NCI-H1092 (cell line): ENCODE data around the gene EHD4.

ENCODE experiments used
- DNase-seq: peaks from one replicate; lab custom pipeline; 2025; lab: John Stamatoyannopoulos, UW

The EHD4 gene

DNA sequence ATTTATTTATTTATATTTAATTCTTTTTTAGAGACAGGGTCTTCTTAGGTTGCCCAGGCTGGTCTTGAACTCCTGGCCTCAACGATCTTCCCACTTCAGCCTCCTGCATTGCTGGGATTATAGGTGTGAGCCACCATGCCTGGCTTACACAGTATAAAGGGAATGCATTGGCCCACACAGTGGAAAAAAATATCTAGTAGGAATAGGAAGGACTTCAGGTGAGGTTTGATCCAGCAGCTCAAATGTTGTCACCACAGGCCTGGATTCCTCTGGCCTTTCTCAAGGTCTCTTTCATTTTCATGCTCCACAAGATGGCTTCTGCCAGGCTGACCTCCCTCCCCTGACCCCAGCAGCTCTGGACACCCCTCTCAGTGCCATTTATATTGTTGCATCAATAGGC lies 76.4 kb downstream of the EHD4 start:
- DNase-seq, result no peak

DNA sequence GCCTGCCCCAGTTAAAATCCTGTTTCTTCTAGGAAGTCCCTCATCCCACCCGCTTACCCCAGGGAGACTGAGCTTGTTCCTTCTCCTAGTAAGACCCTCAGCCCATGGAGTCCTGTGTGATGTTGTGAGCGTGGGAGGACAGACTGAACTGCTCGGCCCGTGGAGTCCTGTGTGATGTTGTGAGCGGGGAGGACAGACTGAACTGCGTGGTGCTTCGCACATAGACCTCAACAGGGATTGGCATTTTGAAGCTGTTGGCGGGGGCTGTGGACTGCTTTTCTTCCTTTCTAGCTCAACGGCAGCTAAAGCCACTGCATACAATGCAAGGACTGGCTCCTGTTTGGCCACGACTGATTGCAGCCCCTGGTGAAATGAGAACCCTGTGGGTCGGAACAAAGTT lies 76.9 kb downstream of the EHD4 start:
- DNase-seq, result no peak

DNA sequence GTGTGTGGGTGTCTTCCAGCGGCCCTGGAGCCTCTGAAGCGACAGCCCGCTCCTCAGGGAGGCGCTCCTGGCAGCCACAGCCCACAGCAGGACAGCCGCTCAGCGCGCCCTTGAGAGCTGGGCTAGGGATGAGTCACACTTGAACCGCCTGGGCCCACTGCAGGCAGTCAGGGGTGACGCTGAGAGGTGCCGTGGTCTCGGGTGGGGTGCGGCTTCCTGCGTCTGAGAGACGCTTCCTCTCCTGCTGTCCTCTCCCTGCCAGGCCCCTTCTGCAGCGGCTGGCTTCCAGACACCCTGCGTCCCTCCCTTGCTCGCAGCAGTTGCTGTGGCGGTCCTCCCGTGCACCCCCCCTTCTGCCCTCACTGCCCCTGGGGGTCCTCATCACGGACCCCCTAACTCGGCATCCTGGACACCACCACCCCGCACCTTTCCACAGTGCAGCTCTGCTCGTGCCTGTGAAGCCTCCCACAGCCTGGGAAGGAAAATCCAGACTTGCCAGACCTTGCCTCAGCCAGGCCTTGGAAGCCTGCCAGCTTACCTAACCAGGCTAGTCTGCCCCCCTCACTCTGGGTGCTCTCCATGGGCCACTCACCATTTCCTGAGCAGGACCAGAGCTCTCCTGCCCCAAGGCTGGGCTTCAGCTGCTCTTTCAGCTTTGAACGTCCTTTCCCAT lies 77.4 kb downstream of the EHD4 start:
- DNase-seq, result peak; percentile 27

DNA sequence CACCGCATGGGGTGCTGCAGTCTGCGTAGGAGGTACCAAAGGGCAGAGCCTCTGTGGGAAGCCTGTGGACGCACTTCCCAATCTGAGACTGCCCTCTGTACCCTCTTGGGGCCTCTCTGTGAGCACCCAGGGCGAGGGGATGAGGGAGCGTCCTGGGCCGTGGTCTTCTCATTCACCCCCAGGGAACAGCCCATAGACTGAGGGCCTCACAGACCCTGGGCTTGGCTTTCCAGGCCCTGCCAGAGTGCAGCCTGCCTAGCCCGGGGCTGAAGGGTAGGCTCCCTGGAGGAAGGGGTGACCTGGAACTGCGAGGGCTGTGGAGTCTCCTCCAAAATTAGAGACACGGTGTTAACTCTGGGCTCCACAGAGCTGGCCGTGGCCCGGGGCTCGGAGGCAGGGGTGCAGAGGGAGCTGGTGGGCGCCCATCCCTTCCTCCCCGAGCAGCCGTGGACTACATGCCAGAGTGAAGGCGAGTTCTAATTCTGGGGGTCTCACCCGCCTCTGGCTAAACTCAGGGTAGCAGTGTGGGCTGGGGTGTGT lies 78.0 kb downstream of the EHD4 start:
- DNase-seq, result no peak

DNA sequence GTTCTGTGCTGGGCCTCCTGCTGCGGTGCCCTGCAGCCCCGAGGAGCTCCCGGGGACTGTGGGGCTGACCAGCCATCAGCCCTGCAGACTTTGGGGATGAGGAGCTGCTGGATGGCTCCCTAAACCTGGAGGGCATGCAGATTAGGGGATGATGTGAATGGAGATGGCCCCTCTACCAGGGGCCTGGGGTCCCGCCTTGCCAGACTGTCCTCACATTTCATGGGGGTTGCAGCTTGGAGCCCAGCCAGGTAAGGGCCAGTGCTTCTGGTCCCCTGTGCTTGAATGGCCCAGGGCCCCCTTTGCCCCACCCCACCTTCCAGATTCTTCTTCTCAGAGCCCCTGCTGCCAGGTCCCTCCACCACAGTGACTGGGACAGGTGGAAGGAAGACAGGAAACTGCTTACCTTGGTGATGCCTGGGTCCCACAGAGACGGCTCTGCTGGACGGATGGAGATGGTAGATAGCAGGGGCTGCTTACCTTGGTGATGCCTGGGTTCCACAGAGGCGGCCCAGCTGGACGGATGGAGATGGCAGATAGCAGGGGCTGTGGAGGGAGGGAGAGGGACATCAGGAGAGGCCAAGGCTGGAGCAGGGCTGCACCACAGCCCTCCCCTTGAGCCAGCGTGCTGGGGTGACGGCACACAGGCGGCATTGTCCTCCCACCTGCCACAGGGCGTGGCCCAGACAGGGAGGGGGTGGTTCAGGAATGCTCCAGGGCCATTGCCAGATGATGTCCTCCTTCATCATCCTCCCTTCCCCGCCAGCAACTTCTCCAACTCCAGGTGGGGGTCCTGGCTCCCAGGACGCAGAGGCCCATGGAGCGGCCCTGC lies 78.7 kb downstream of the EHD4 start, which contains the start of gene SPTBN5:
SPTBN5 (minus strand) TSS at position 632 of the 829 bp plus-strand sequence; CDS start at position 76, 556 bp downstream.
- no peak for DNase-seq

DNA sequence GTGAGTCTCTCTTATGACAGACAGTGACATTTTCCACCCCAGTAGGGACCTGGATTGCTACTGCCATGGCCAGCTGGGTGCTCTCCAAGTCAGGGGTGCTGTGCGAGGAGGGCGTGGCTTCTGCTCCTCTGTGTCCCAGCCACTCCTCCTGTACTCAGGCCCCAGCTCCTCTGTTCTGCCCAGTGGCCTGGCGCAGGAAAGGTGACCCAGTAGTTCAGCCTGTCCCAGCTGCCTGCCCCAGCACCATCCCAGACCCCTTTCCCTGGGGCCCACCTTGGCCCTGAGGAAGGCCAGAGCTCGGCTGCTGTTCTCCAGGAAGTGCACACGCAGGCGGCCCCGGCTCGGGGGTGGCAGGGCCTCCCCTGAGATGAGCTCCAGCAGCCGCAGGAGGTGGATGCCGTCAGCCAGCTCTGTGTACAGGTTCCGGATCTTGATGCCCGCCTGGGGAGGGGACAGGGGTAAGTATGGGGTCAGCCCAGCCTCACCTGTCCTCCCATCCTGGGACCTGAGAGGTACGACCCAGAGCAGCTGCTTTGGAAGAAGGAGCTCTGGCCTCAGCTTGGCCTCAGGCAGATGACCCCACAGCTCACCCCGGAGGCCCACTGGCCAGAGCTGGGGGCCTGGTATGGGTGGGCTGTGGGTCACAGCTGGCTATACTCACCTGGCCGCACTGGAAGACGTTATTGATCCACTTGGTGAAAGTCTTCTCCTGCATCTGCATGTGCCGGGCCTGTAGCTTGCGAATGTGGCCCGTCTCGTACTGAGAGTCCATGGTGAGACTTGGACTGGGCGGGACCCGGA lies 79.5 kb downstream of the EHD4 start:
- DNase-seq, result peak; percentile 67

DNA sequence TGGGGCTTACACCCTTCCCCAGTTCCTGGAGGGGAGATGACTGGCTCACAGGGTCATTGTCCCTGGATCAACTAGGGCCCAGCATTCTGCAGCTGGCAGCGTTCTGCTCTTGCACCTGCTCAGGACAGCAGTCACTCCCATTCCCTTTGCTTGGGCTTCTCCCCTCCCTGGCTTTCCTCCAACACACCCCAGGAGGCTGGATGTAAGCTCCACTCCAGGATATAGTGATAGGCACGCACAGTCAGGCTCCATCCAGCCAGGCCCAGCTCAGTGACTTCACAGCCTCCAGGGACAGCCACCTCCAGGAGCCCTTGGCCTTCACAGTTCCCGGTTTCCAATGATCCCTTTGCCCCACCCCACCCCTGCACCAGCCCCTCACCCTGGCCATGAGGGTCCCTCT lies 80.4 kb downstream of the EHD4 start:
- DNase-seq, result peak; percentile 89

DNA sequence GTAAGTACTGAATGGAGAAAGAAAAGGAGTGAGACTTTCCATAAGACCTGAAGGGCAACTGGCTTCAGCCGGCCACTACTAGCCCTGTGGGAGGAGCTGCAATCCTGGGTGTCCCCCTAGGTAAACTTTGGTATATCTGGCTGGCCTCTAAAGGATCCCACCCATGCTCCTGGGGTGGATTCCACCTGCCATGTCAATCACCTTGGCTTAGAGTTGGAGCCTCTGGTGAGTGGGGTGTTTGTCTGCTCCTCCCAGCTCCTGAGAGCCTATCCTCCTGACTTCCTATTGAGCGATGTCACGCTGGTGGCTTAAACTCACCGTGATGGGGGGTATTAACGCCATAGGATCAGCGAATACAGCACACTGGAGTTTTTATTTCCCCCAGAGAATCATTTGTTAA lies 81.1 kb downstream of the EHD4 start:
- DNase-seq, result no peak

DNA sequence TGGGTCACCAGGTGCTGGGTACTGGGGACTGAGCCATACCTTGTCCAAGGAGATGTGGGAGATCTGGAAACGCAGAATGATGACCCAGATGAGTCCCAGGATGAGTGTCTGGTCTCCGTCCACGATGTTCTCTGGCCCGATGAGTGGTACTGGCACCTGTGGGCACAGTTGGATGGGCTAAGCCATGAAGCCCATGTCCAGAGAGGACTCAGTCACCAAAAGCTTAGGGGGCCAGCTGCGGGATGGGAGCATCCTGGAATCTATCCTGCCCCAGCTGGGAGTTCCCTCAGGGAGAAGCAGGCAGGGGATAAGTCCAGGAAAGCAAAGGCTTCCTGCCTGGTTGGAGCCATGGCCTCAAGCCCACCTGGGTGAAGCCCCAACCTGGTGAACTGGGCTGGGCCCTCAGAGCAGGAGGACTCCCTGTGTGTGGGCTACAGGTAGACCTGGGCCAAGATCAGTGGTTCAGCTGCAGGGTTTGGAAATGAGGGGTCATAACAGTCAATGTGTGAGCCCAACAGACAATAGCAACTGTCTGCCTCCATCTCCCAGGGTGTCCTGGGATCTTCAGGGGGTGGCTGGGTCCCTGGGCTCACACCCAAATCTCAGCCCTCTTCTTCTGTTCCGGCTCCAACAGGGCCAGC lies 82.2 kb downstream of the EHD4 start:
- no peak for DNase-seq

DNA sequence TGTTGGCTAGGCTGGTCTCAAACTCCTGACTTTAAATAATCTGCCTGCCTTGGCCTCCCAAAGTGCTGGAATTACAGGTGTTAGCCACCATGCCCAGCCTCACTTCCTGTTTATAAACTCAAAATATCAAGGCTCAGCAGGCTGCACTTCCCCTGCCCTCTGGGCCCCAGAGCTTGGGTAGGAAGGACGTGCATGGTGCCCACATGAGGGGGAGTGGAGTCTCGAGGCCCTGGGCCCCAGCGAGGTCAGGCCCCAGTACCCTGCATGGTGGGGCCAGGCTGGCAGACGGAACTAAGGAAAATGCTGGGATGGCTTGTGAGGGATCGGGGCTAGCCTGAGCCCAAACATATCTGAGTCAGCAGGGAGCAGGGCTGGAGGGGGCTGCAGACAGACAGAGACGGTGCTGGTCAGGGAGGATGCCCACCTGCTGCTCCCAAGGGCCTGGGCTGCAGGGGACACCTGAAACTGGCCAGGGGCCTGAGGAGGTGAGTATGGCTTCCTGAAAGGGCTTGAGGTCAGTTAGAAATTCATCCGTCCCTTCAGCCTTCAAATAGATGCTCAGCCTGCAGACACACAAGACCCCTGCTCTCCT lies 83.6 kb downstream of the EHD4 start:
- no peak for DNase-seq

DNA sequence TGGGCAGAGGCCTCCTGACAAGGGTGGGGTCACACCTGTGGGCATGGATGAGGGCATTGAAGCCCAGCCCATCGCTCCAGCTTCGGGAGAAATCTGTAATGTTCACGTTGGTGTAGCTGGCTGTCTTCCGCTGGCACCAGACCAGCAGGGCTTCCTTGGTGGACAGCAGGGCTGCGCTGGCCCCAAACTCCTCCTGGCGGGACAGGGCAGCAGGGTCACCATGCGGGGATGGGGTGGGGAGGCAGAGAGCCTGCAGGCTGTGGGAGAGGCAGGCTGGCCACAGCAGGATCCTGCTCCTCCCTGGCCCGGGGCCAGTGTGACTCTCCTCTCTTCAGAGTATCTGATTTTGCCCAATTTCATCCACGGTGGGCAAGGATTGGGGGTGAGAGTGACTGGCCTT lies 84.5 kb downstream of the EHD4 start:
- no peak for DNase-seq

DNA sequence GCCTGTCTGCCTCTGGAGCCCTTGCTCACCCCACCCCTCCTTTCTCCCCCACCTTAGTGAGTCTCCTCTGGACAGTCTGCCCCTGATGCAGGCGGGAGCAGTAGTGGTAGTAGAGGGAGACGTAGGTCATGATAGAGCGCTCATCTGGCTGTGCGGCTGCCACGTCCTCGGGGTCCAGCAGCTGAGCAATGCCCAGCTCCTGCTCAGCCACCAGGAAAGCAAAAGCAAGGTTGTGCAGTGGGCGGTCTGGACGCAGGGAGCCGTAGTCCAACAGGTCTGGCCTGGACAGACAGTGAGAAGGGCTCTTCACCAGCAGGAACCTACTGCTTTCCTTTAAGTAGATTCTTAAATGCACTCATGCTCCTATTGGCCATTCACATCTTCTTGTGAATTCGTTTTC lies 85.2 kb downstream of the EHD4 start:
- no peak for DNase-seq

DNA sequence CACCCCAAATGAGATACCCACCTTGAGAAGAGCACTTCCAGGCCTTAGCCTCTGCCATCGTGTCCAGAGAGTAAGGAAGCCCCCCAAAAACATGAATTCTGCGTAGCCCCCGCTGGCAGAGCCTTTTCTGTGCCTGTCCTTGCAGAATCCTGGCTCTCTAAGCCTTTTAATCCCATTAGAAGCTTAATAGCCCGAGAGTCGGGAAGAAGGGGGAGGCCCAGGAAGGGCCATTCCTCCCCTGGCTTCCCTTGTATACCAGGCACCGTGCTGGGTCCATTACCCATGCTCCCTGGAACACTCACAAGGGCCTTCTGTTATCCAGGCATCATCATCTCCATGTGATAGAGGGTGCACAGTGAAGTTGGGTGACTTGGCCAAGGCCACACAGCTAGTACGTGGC lies 85.6 kb downstream of the EHD4 start:
- no peak for DNase-seq

DNA sequence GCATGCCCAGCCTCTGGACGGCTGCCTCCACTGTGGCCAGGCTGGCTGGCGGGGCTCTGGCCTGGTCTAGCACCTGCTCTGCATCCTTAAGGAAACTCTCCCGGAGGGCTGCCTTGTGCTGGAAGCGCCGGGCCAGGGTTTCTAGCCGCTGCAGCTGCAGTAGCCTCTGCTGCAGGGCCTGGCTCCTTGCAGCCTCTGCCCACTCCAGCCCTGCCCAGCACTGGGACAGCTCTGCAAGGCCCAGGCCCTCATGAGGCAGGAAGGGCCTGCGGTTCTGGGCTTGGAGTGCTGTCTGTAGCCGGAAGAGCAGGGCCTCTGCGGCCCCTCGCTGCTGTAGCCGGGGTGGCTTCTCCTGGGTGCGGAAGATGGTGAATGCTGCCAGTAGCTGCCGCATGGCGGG lies 86.5 kb downstream of the EHD4 start:
- DNase-seq, result no peak

DNA sequence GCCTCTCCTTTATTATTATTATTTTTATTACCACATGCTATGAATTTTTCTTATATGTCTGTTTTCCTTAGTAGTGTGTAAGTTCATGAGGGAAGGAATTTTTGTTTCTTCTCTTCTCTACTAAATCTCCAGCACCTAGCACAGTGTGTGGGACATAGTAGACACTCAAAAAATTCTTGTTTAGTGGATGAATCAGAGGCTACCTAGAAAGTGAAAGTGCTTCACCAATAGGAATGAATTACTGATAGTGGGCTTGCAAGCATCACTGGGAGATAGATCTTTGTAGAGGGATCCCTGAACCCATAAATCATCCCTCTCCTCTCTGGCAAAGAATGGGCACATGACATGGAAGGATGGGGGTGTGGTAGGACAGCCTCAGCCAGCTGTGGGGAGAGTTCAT lies 87.0 kb downstream of the EHD4 start:
- DNase-seq, result no peak

DNA sequence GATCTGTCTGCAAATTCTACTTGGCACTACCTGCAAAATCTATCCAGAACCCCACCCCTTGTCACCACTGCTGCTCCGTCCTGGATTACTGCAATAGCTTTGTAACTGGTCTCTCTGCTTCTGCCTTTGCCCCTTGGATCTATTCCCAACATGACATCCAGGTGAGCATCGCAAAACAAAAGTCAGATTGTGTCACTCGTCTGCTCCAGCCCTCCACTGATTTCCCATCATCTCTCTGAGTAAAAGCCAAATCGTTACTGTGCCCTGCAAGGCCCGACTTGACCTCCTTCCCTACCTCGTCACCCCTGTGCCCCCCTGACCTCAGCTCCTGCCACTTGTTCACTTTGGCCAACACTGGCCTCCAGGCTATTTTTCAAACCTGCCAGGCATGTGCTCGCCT lies 87.9 kb downstream of the EHD4 start:
- no peak for DNase-seq

DNA sequence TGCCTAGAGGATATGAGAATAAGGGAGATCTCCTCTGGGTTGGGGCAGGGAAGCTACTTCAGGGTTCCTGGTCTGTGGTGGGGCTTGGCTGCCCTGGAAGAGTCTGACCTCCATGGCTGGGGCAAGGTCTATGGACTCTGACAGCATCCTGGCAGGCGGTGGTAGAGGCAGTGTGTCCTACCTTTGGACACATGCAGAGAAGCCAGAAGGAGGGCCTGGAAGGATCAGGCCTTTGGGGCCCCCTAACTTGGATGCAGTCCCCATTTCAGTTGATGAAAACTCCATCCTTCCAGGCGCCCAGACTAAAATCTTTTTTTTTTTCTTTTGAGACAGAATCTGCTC lies 88.9 kb downstream of the EHD4 start:
- no peak for DNase-seq

DNA sequence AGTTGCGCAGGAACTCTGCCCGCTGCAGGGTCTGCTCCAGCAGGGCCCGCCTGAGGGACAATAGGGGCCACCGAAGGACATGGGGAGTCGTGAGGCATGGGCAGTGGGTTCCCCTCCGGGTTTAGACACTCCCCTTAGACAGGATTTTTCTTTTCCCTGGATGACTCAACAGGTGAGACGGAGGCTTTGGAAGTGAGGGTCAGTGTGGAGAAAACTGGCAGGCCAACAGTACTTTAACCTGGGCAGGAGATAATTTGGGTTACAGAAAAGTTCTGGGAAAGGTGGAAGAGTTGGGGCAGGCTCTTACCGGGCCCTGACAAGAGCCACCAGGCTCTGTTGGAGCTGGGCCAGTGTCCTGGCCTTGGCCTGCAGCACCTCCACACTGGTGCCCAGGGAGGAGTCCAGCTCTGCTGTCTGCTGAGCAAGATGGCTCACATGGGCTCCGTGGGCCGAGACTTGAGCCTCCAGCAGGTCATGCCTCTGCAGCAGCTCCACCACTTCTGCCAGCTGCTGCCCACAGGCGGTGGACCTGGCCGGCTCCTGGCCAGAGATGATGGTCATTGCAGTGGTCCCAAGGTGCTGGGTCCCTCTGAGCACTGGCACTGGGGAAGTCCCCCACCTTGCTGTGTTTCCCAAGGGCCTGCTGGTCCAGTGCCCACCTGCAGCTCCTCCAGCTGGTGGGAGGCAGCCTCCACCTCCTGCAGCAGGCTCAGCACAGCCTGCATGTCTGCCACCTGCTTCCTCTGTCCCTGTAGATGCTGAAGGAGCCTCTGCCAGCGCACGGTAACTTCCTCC lies 89.5 kb downstream of the EHD4 start:
- no peak for DNase-seq

DNA sequence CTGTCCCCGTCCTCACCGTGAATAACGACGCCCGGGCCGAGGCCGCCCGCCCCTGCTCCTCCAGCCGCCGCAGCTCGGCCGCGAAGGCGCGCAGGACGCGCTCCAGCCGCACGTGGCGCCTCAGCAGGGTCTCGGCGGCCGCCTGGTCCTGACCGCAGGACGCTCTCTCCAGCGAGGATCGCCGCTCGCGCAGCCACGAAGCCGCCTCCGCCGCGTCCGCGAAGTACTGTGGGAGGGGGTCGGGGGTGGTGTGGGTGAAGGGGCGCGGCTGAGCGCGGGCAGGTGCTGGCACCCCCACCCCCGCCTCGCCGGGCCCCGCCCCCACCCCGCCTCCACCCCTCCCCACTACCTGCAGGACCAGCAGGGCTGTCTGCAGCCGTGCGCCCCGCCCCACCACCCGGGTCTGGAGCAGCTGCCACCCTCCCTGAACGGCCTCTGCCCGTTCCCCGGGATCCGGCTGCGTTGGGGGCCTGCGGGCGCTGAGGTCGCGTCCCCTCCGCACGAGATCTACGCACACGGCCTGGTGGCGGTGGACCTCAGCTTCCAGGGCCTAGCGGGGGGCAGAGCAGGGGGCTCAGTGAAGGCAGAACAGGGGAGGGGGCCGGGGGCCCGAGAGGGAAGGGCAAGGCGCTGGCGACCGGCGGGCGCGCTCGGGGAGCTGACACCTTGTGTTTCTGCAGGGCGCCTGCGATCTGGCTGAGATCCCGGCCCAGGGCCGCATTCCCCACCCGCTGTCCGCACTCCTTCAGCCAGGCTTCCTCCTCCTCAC lies 90.3 kb downstream of the EHD4 start:
- no peak for DNase-seq

DNA sequence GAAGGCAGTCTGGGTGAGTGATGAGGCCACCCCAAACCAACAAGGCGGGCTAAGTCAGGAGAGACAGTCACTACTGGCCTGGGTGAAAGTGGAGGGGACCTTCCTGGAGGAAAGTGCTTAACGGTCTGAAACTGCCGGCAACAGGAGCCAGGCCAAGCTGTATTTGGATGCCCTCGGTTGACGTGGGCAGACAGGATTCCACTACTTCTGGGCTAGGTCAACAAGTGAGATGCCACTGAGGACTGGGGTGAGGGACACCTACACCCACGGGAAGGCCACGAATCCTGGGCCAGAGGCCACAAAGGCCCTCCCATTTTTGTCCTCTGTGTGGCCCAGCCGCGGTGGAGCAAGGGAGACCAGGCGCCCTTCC lies 90.8 kb downstream of the EHD4 start:
- no peak for DNase-seq
